ENCODE measurements around the gene TP53AIP1. TPM values are rescaled to one million over a fixed set of nuclear protein-coding genes. Genes with fewer than 3 reads are reported as not detected.

TP53AIP1 gene
- total and polyA plus RNA-seq, 2 of the 8 experiments (the other 6 are each of a cell fraction or from before 2014, with no cell fraction given): 0.03 TPM; not detected in 1

DNA sequence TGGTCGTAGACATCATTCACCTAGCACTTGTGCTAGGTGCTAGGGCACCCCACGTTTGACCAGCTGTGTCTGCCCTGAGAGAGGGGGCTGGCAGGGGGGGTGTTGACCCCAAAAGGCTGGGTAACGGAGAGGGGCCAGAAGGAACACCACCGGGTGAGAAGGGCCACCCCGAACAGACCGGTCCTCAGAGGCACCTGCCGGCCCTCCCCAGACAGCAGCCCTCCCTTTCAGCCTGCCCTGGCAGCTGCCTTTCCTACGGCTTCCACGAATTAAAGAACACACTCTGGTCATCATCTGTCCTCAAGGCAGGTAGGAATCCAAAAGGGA lies 52.5 kb downstream of the TP53AIP1 start:
- Histone ChIP-seq H3K9me3 (ENCODE audit: insufficient read depth in 2 of 2, low read depth in 1 of 2, low read length in 1 of 2) (no peaks in the 10 kb centered on the region), H3K79me2 (ENCODE audit: control insufficient read depth in 1 of 2, insufficient read depth in 2 of 2, low read length in 2 of 2) (no peaks in the 10 kb centered on the region), H3K27me3 (replicated peaks in 1 of 4; ENCODE audit: control insufficient read depth in 3 of 4, extremely low read depth in 1 of 4, insufficient read depth in 3 of 4, low read length in 3 of 4) (peaks cover 35 to 82% (median 81%) of the 10 kb centered on the region in 4 experiments), H3K79me1 (ENCODE audit: low read depth, low read length) (no peaks in the 10 kb centered on the region), H2BK20ac (ENCODE audit: low read length) (no peak overlapping the region), H3K27ac (ENCODE audit: low read depth, low read length) (no peak overlapping the region), H2BK15ac (ENCODE audit: low read length) (no peak overlapping the region), H4K20me1 (replicated peaks in 1 of 2; ENCODE audit: control insufficient read depth in 1 of 2, insufficient read depth in 2 of 2, low read length in 2 of 2) (peaks cover 0 to 3% of the 10 kb centered on the region in 2 experiments), H2AFZ (ENCODE audit: low read length) (no peak overlapping the region), H3K14ac (ENCODE audit: insufficient read length) (no peak overlapping the region), H3K23ac (ENCODE audit: insufficient read length) (no peak overlapping the region), H3K9ac (replicated peaks in 1 of 4; ENCODE audit: extremely low read depth in 1 of 4, low read depth in 3 of 4, low read length in 3 of 4) (no peak overlapping the region), H2AK5ac (ENCODE audit: low read depth, low read length) (0 out of 2 replicates have a peak overlapping the region, but pooled peaks have one; percentile 29), H3K36me3 (ENCODE audit: control insufficient read depth in 2 of 4, insufficient read depth in 4 of 4, low read length in 3 of 4) (no peaks in the 10 kb centered on the region), H2BK120ac (replicated peaks; ENCODE audit: low read depth, low read length) (no peak overlapping the region), H4K8ac (ENCODE audit: extremely low read depth, insufficient read depth, low read length) (no peak overlapping the region), H2BK5ac (ENCODE audit: low read depth, low read length) (no peak overlapping the region), H4K5ac (ENCODE audit: insufficient read length, low read depth, low read length) (no peak overlapping the region), H3K4me3 (ENCODE audit: extremely low read depth in 1 of 4, insufficient read depth in 2 of 4, low read depth in 3 of 4, low read length in 4 of 4) (peak overlapping the region; percentile 35 to 67 (median 50)), H2BK12ac (ENCODE audit: low read depth, low read length) (no peak overlapping the region), H4K91ac (replicated peaks; ENCODE audit: insufficient read length, low read length) (no peak overlapping the region), H3K18ac (ENCODE audit: extremely low read depth, low read length) (no peak overlapping the region), H3K4me2 (ENCODE audit: insufficient read depth in 1 of 2, low read depth in 2 of 2, low read length in 2 of 2) (peak overlapping the region; percentile 86 to 99), H3K4ac (replicated peaks; ENCODE audit: insufficient read length, low read depth, low read length) (no peak overlapping the region), H3K4me1 (replicated peaks in 1 of 4; ENCODE audit: control insufficient read depth in 3 of 4, insufficient read depth in 4 of 4, low read length in 3 of 4) (peaks cover 4 to 15% (median 12%) of the 10 kb centered on the region in 4 experiments; a peak in 6 of 7 replicates), H3K56ac (replicated peaks; ENCODE audit: insufficient read length, low read depth, low read length) (no peak overlapping the region), H3K23me2 (ENCODE audit: low read depth, low read length) (peaks cover 7% of the 10 kb centered on the region)
- WGBS, 2 experiments (ENCODE audit: extremely low coverage in 1 of 2, insufficient coverage in 1 of 2, insufficient read length in 1 of 2, insufficient replicate concordance in 2 of 2, low coverage in 1 of 2, low lambda C conversion rate in 2 of 2, missing lambda C conversion rate in 1 of 2): 5% methylated on average over 7 of the region's 9 CpGs; no CpG with 5 or more reads in 1 of the 2 experiments
- peak in 1 of 2 experiments; percentile 77 for DNase-seq (ENCODE audit: low read depth in 1 of 2, low spot score in 2 of 2)
- ChIA-PET CTCF (ENCODE audit: partially characterized antibody) (interaction anchor here (0.7 to 13.1 kb wide), 5 partner anchors 18 to 789 kb away, joined by 3 to 473 read pairs (median 243); partner anchors contain the start of gene TP53AIP1), POLR2A (ENCODE audit: partially characterized antibody) (interaction anchor here (0.9 to 2.6 kb wide), 4 partner anchors 12 to 484 kb away, joined by 3 to 19 read pairs (median 4); no protein-coding TSS in a partner anchor)
- no peak for FAIRE-seq
- TF ChIP-seq RBBP5 (IDR thresholded peaks at IDR 0.05; ENCODE audit: borderline replicate concordance, low read depth, low read length) (no peak), CHD1 (IDR thresholded peaks at IDR 0.05; ENCODE audit: low read depth, low read length) (no peak), RAD21 (IDR thresholded peaks at IDR 0.05 in 1 of 2, conservative IDR thresholded peaks at IDR 0.05 in 1 of 2; ENCODE audit: low read depth in 2 of 2, low read length in 2 of 2) (no peak), SP4 (IDR thresholded peaks at IDR 0.05; ENCODE audit: low read length) (no peak), EZH2 (IDR thresholded peaks at IDR 0.05; ENCODE audit: low read depth, low read length, severe bottlenecking) (peak; percentile 86), SUZ12 (IDR thresholded peaks at IDR 0.05; ENCODE audit: low read length) (peak; percentile 91; the same call in 1 of the 2 replicates)

Measured in H1 (cell line).